H1 (cell line): Measurements from ENCODE around the gene MOGAT2. TPM values are rescaled to one million over a fixed set of nuclear protein-coding genes. Genes with fewer than 3 reads are reported as not detected.

ENCODE experiments used
- CTCF ChIA-PET: fragments of 300-600 bp; sonication (Branson Sonifier 250); formaldehyde crosslinking; loops from one replicate; lab custom pipeline; 2021; ENCODE audit not compliant: partially characterized antibody; lab: Charles Lee
- POLR2A ChIA-PET: fragments of 300-600 bp; sonication (Branson Sonifier 250); formaldehyde crosslinking; loops from one replicate; lab custom pipeline; 2021; ENCODE audit warnings: inconsistent platforms; ENCODE audit not compliant: partially characterized antibody; lab: Charles Lee
- DNase-seq, 2 experiments: peaks; one replicate each; pipeline versions ENCODE4 v3.0.0 to v3.0.0-alpha.2; 2010 to 2022; ENCODE audit warnings: low spot score in 2 of 2, low read depth in 1 of 2, mixed read lengths in 1 of 2
- FAIRE-seq: peaks from 2 replicates; lab custom pipeline; 2011; peaks lifted over from hg19 to GRCh38; lab: Jason Lieb, UNC
- H2AFZ ChIP-seq: 2 replicates; pipeline ENCODE4 v1.8.1; 2012; ENCODE audit warnings: low read length, inconsistent platforms
- H2AK5ac ChIP-seq: 2 replicates; pipeline ENCODE4 v1.6.1; 2013; ENCODE audit warnings: low read depth, low read length
- H2BK120ac ChIP-seq: replicated peaks from 2 replicates; pipeline ENCODE3; 2013; ENCODE audit warnings: low read depth, low read length, inconsistent platforms
- H2BK12ac ChIP-seq: 2 replicates; pipeline ENCODE4 v1.6.1; 2013; ENCODE audit warnings: low read depth, low read length
- H2BK15ac ChIP-seq: 2 replicates; pipeline ENCODE4 v1.6.1; 2013; ENCODE audit warnings: low read length
- H2BK20ac ChIP-seq: 2 replicates; pipeline ENCODE4 v1.6.1; 2013; ENCODE audit warnings: low read length
- H2BK5ac ChIP-seq: 2 replicates; pipeline ENCODE4 v1.6.1; 2013; ENCODE audit warnings: low read depth, low read length
- H3K14ac ChIP-seq: 2 replicates; pipeline ENCODE4 v1.6.1; 2013; ENCODE audit warnings: inconsistent platforms; ENCODE audit not compliant: insufficient read length
- H3K18ac ChIP-seq: 2 replicates; pipeline ENCODE4 v1.6.1; 2013; ENCODE audit warnings: low read length; ENCODE audit errors: extremely low read depth
- H3K23ac ChIP-seq: 2 replicates; pipeline ENCODE4 v1.6.1; 2013; ENCODE audit warnings: inconsistent platforms; ENCODE audit not compliant: insufficient read length
- H3K23me2 ChIP-seq: 2 replicates; pipeline ENCODE4 v1.6.1; 2013; ENCODE audit warnings: low read depth, low read length
- H3K27ac ChIP-seq: 2 replicates; pipeline ENCODE4 v1.6.1; 2011; ENCODE audit warnings: low read depth, low read length, inconsistent platforms
- H3K27me3 ChIP-seq, 4 experiments: replicated peaks in 1 of 4; 1 replicate in 1 of 4; 2 replicates in 3 of 4; pipeline versions ENCODE4 v1.6.1 to v1.8.1; 2011 to 2013; ENCODE audit warnings: low read length in 3 of 4, mild to moderate bottlenecking in 3 of 4, inconsistent platforms in 2 of 4, mixed read lengths in 2 of 4, moderate library complexity in 1 of 4; ENCODE audit not compliant: control insufficient read depth in 3 of 4, insufficient read depth in 3 of 4; ENCODE audit errors: extremely low read depth in 1 of 4
- H3K36me3 ChIP-seq, 4 experiments: 2 replicates each; pipeline versions ENCODE4 v1.6.1 to v1.8.1; 2011 to 2013; ENCODE audit warnings: mild to moderate bottlenecking in 4 of 4, low read length in 3 of 4, moderate library complexity in 2 of 4, control low read depth in 1 of 4, inconsistent platforms in 1 of 4; ENCODE audit not compliant: insufficient read depth in 4 of 4, control insufficient read depth in 2 of 4
- H3K4ac ChIP-seq: replicated peaks from 2 replicates; pipeline ENCODE3; 2013; ENCODE audit warnings: low read length, low read depth, mixed read lengths, inconsistent platforms; ENCODE audit not compliant: insufficient read length
- H3K4me1 ChIP-seq, 4 experiments: replicated peaks in 1 of 4; 1 replicate in 1 of 4; 2 replicates in 3 of 4; pipeline versions ENCODE4 v1.6.1 to v1.8.1; 2011 to 2013; ENCODE audit warnings: low read length in 3 of 4, inconsistent platforms in 2 of 4, mixed read lengths in 1 of 4; ENCODE audit not compliant: insufficient read depth in 4 of 4, control insufficient read depth in 3 of 4
- H3K4me2 ChIP-seq, 2 experiments: 2 replicates each; pipeline versions ENCODE4 v1.6.1 to v1.8.1; 2011 to 2013; ENCODE audit warnings: low read depth in 2 of 2, low read length in 2 of 2, control low read depth in 1 of 2, inconsistent platforms in 1 of 2, mild to moderate bottlenecking in 1 of 2; ENCODE audit not compliant: insufficient read depth in 1 of 2
- H3K4me3 ChIP-seq, 4 experiments: fragments of 200-600, 300-600 bp in 1 of 4; sonication (generic), shearing (Covaris generic), sonication (Bioruptor Twin) in 1 of 4; 2 replicates each; pipeline versions ENCODE4 v1.5.1 to v1.8.1; 2011 to 2016; ENCODE audit warnings: low read length in 4 of 4, low read depth in 3 of 4, control low read depth in 2 of 4, inconsistent platforms in 2 of 4, mild to moderate bottlenecking in 2 of 4, mixed read lengths in 1 of 4, moderate library complexity in 1 of 4; ENCODE audit not compliant: insufficient read depth in 2 of 4; ENCODE audit errors: extremely low read depth in 1 of 4
- H3K56ac ChIP-seq: replicated peaks from 2 replicates; pipeline ENCODE3; 2013; ENCODE audit warnings: low read depth, mild to moderate bottlenecking, mixed read lengths, low read length, inconsistent platforms; ENCODE audit not compliant: insufficient read length
- H3K79me1 ChIP-seq: 2 replicates; pipeline ENCODE4 v1.6.1; 2013; ENCODE audit warnings: low read depth, low read length, control low read depth
- H3K79me2 ChIP-seq, 2 experiments: 2 replicates each; pipeline versions ENCODE4 v1.6.1 to v1.8.1; 2012 to 2013; ENCODE audit warnings: low read length in 2 of 2, mild to moderate bottlenecking in 2 of 2, inconsistent platforms in 1 of 2; ENCODE audit not compliant: insufficient read depth in 2 of 2, control insufficient read depth in 1 of 2
- H3K9ac ChIP-seq, 4 experiments: replicated peaks in 1 of 4; 1 replicate in 1 of 4; 2 replicates in 3 of 4; pipeline versions ENCODE4 v1.6.1 to v1.8.1; 2011 to 2013; ENCODE audit warnings: low read depth in 3 of 4, low read length in 3 of 4, control low read depth in 2 of 4, mild to moderate bottlenecking in 2 of 4, moderate library complexity in 2 of 4, inconsistent platforms in 1 of 4; ENCODE audit errors: extremely low read depth in 1 of 4
- H3K9me3 ChIP-seq, 2 experiments: 2 replicates each; pipeline versions ENCODE4 v1.6.1 to v1.8.1; 2012 to 2013; ENCODE audit warnings: mild to moderate bottlenecking in 2 of 2, moderate library complexity in 2 of 2, control low read depth in 1 of 2, inconsistent platforms in 1 of 2, low read depth in 1 of 2, low read length in 1 of 2, mixed read lengths in 1 of 2; ENCODE audit not compliant: insufficient read depth in 2 of 2
- H4K20me1 ChIP-seq, 2 experiments: replicated peaks in 1 of 2; 2 replicates each; pipeline versions ENCODE3 to v1.8.1; 2011 to 2013; ENCODE audit warnings: inconsistent platforms in 2 of 2, low read length in 2 of 2, mild to moderate bottlenecking in 1 of 2; ENCODE audit not compliant: insufficient read depth in 2 of 2, control insufficient read depth in 1 of 2
- H4K5ac ChIP-seq: 2 replicates; pipeline ENCODE4 v1.6.1; 2013; ENCODE audit warnings: low read length, low read depth, mixed read lengths, inconsistent platforms; ENCODE audit not compliant: insufficient read length
- H4K8ac ChIP-seq: 2 replicates; pipeline ENCODE4 v1.8.0; 2013; ENCODE audit warnings: mild to moderate bottlenecking, moderate library complexity, low read length, inconsistent platforms; ENCODE audit not compliant: insufficient read depth; ENCODE audit errors: extremely low read depth
- H4K91ac ChIP-seq: replicated peaks from 2 replicates; pipeline ENCODE3; 2013; ENCODE audit warnings: low read length, mixed read lengths, inconsistent platforms; ENCODE audit not compliant: insufficient read length
- CTBP2 ChIP-seq: IDR thresholded peaks from 2 replicates; pipeline ENCODE4 v1.7.0; 2011; ENCODE audit warnings: borderline replicate concordance, mild to moderate bottlenecking, moderate library complexity, mixed read lengths, low read length; ENCODE audit not compliant: insufficient read depth, insufficient read length
- CTCF ChIP-seq, 3 experiments: IDR thresholded peaks; 1 replicate in 2 of 3; 2 replicates in 1 of 3; pipeline versions ENCODE4 v1.5.1 to v1.6.1; 2011; ENCODE audit warnings: low read length in 3 of 3, mild to moderate bottlenecking in 3 of 3, inconsistent platforms in 2 of 3, low read depth in 1 of 3, moderate library complexity in 1 of 3; ENCODE audit not compliant: insufficient read depth in 1 of 3; ENCODE audit errors: control extremely low read depth in 1 of 3
- EGR1 ChIP-seq: IDR thresholded peaks from 2 replicates; pipeline ENCODE4 v1.6.1; 2011; ENCODE audit warnings: low read depth, low read length, borderline replicate concordance
- KDM5A ChIP-seq: fragments of 200-600 bp; IDR thresholded peaks from 2 replicates; pipeline ENCODE4 v1.7.1; 2012; ENCODE audit warnings: mild to moderate bottlenecking, low read length, inconsistent platforms, mixed read lengths
- MAFK ChIP-seq: IDR thresholded peaks from 2 replicates; pipeline ENCODE4 v1.6.1; 2012; ENCODE audit warnings: low read depth, mild to moderate bottlenecking, improper control_type of control experiment, low read length
- SRF ChIP-seq: IDR thresholded peaks from 2 replicates; pipeline ENCODE4 v1.6.1; 2011; ENCODE audit warnings: mild to moderate bottlenecking, low read depth, low read length, moderate library complexity
- WGBS, 2 experiments: shearing (Covaris generic) in 1 of 2; methylation state at CpG; one replicate each; pipeline versions ENCODE4 v1.1.6 to v1.1.7; 2013 to 2015; ENCODE audit warnings: low lambda C conversion rate in 2 of 2, mixed read lengths in 2 of 2, inconsistent platforms in 1 of 2, low coverage in 1 of 2, missing lambda C conversion rate in 1 of 2; ENCODE audit not compliant: insufficient replicate concordance in 2 of 2, insufficient coverage in 1 of 2, insufficient read length in 1 of 2; ENCODE audit errors: extremely low coverage in 1 of 2, missing lambda C conversion rate in 1 of 2; 5-methylcytosine and 5-hydroxymethylcytosine counted together
- polyA plus RNA-seq, 7 experiments: library from polyadenylated mRNA; depleted of rRNA in 3 of 7; stranded (reverse) in 5 of 7; unstranded in 2 of 7; fragments of >200 nt in 5 of 7; fragments of 200-250 nt in 2 of 7; gene quantifications; 1 replicate in 5 of 7; 2 replicates in 1 of 7; 4 replicates in 1 of 7; pipeline versions ENCODE4 v1.2.1 to v1.2.3, GENCODE V29; 2011 to 2013; ENCODE audit warnings: missing spikeins in 2 of 7, mixed read lengths in 2 of 7
- total RNA-seq: library from RNA; stranded (reverse); fragmentation: NEBNext Ultra II Directional; extraction: Animal tissue kit (Norgen Biotek cat#: 25700); gene quantifications from 2 replicates; pipeline ENCODE4 v1.2.1, GENCODE V29; 2021

The MOGAT2 gene
- total and polyA plus RNA-seq, 2 of the 8 experiments (the other 6 are each of a cell fraction or from before 2014, with no cell fraction given), result not detected

GRCh38 chr11:75715688-75716087 is 1.9 kb upstream of the MOGAT2 start:
- Histone ChIP-seq H3K18ac (no peak overlapping the region), H4K20me1 (peaks cover 0 to 2% of the 10 kb centered on the region in 2 experiments), H4K5ac (no peak overlapping the region), H4K91ac (no peak overlapping the region), H3K79me2 (no peaks in the 10 kb centered on the region), H3K9ac (no peak overlapping the region), H3K4me3 (no peak overlapping the region), H2BK15ac (no peak overlapping the region), H3K27ac (no peak overlapping the region), H2AFZ (no peak overlapping the region), H4K8ac (no peak overlapping the region), H3K79me1 (no peaks in the 10 kb centered on the region), H3K36me3 (no peaks in the 10 kb centered on the region), H3K23ac (no peak overlapping the region), H3K4me2 (no peak overlapping the region), H3K9me3 (no peaks in the 10 kb centered on the region), H2BK12ac (no peak overlapping the region), H3K4ac (no peak overlapping the region), H2BK20ac (no peak overlapping the region), H3K14ac (no peak overlapping the region), H2AK5ac (no peak overlapping the region), H3K56ac (no peak overlapping the region), H3K27me3 (peaks cover 0 to 11% (median 4%) of the 10 kb centered on the region in 4 experiments; a peak in 4 of 7 replicates), H3K4me1 (peaks cover 0 to 3% (median 0%) of the 10 kb centered on the region in 4 experiments; a peak in 2 of 7 replicates), H3K23me2 (no peaks in the 10 kb centered on the region), H2BK120ac (no peak overlapping the region), H2BK5ac (no peak overlapping the region)
- WGBS, 2 experiments, result 80% methylated on average over 1 of the region's 2 CpGs; no CpG with 5 or more reads in 1 of the 2 experiments
- FAIRE-seq (no peak), DNase-seq (no peak)
- CTCF ChIA-PET, result interaction anchor here (1.5 kb wide), 2 partner anchors 10 to 38 kb away, joined by 3 to 6 read pairs; no protein-coding TSS in a partner anchor
- POLR2A ChIA-PET, result no interaction called here
- TF ChIP-seq CTBP2, result no peak
- TF ChIP-seq EGR1, result no peak
- no peak for TF ChIP-seq CTCF (IDR thresholded peaks at IDR 0.05; ENCODE audit: control extremely low read depth in 1 of 3, insufficient read depth in 1 of 3, low read depth in 1 of 3, low read length in 3 of 3)
- TF ChIP-seq MAFK, result no peak
- no peak for TF ChIP-seq SRF
- no peak for TF ChIP-seq KDM5A
